GM19438 (cell line): ENCODE measurements around the gene KIRREL3.

Experiments
- ATAC-seq: cut with Tn5 transposase; IDR thresholded peaks from one replicate; pipeline ENCODE4 v1.9.1; 2021; ENCODE audit warnings: low read depth; ENCODE audit not compliant: unreplicated experiment

KIRREL3 gene

DNA sequence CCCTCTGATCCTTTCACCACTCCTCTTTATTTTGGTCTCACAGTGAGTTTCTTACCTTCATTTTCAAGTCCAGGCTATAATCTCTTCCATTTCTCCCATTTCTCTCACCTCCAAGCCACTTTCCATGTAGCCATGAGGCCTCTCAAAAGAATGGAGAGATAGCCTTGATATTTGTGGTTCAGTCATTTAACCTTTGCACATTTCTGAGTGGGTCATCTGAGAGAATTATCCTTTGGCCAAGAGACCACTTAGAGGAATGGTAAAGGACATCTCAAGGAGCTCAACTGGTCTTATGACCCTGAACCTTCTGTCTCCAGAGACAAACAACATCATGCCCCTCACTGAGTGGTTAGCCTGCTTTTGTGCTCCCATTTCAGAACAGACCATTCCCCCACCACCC, 121.1 kb downstream of the KIRREL3 start:
- ATAC-seq: no peak

DNA sequence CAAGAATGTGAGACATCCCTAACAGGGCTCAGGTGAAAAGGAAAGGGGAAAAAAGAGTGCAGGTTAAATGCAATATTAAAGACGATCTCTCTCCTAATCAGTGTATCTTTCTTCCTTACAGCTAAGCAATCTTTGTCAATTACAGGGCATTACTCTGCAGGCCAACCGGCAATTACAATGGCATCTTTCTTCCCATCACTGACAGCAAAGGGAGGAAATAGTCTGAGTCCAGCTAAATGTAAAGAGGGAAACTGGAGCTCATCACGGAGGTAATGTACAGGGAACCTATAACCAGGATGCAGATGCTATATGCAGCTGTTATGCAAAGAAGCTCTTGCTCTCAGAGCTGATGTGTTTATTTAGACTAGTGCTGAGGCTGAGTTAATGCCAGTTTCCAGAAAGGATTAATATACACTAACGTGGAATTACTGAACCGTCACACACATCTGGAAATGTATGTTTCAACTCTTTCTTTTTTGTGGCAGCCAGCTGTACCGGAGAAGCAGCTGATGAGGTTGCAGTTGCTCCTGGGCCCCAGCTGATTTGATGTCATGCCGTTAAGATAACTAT, 121.6 kb downstream of the KIRREL3 start:
- no peak for ATAC-seq

DNA sequence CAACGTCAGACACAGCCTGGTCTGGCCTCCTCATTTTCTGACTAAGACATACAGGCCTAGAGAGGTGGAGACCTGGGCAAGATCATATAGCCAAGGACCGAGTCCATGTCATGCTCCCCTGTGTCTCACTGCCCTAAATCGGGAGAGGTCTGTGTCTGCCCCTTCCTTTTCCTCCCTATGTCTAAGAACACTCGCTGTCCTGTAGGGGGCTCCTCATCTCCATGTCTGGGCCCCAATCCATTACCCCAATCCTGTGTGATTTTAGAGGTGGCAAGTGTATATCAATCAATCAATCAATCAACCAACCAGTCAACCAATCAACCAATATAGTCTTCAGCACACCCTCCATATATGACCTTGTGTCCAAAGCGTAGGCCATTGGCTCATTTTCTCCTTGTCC, 125.7 kb downstream of the KIRREL3 start:
- no peak for ATAC-seq

DNA sequence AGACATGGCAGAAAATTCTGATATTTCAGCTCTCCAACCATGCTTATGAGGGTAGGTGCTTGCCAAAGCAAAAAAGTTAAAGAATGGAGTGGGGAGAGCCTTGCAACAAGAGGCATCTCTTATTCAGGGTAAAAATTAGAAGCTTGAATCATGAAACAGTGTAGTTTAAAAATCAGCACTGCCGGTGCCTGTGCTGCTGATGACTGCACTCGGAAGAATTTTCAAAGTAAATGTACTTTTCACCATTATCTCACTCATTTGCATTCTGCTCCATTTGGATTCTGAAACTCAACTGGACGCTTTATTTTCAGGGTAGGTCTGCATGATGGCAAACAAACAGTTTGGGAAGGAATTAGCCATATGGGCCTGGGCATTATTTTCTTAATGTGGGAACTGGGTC, 126.3 kb downstream of the KIRREL3 start:
- ATAC-seq: no peak

DNA sequence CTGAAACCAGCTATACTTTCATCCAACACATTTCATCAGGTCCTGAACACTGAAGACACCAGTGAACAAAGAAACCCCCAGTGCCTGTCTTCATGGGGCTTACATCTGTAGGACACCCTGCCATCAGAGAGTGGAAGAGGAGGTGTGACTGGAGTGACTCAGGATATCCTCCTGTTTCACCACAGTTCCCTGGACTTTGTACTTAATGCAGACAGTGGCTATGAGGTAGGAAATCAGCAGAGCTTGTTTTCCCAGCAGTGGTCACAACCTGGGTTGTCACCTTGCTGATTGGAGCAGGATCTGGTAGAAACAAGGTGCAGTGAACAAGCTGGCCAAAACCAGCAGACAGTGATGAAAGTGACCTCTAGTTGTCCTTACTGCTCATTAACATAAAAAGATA, 128.8 kb downstream of the KIRREL3 start:
- ATAC-seq: no peak

DNA sequence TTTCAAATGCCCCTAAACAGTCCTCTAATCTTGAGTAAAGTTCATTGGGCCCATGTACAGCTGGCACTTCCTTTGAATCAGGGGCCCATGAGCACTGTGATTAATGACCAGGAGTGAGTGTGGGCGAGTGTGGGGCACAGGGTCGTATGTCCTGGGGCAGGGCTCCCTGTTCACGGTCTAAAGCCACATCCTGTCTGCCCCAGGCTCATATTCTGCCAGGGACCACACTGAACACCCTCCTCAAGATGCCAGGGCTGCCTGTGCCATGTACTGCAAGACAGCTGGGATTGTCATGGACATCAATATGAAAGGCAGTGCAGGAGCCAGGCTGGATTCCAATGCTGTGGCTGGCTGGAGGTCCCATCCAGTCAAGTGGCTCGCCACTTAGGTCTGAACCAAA, 130.5 kb downstream of the KIRREL3 start:
- ATAC-seq: no peak

DNA sequence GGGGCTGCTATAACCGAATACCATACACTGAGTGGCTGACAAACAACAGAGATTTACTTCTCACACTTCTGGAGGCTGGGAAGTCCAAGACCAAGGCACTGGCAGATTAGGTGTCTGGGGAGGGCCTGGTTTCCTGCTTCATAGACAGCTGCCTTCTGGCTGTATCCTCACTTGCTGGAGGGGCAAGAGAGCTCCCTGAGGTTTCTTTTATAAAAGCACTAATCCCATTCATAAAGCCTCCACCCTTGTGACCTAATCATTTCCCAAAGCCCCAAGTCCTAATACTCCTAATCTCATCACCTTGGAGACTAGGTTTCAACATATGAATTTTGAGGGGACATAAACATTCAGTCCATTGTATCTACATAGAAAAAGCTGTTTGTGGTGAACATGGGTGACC, 131.8 kb downstream of the KIRREL3 start:
- no peak for ATAC-seq

DNA sequence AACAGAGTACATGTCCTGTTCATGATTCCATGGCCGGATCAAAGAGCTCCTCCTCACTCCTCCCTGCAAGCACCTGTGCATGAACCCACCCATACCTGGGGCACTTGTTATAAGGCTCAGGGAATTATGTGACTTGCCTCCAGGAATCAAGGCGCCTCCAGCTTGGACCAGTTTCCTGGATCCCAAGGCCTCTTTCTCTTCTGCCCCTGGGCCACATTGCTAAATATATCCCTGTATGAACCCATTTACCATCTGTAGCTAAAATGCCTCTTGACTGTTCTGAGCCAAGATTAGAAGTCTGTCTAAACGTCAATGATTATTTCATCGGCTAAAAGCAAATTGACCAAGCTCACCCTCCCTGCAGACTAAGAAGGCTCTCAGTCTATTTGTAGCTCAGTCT, 135.6 kb downstream of the KIRREL3 start:
- no peak for ATAC-seq

DNA sequence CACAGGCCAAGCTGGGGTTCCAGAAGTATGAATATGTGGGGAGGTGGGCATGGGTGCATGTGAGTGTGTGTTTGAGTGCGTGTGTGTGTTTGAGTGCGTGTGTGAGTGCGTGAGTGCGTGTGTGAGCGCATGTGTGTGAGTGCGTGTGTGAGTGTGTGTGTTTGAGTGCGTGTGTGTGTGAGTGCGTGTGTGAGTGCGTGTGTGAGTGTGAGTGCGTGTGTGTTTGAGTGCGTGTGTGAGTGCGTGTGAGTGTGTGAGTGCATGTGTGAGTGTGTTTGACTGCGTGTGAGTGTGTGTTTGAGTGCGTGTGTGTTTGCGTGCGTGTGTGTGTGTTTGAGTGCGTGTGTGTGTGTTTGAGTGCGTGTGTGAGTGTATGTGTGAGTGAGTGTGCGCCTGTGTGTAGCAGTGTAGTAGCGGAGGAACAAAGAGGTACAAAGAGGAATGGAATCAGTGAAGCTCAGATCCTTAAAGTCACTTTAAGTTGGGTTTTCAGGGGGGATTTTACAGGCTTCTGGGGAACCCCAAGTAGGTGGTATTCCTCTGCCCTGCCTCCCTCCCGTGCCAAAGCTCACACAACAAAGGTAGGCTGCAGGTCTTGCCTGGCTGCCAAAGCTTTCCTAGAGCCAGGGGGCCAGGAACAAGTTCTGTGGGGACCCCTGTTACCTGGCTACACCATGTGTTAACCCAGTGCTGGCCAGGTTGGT, 137.1 kb downstream of the KIRREL3 start:
- ATAC-seq: no peak

DNA sequence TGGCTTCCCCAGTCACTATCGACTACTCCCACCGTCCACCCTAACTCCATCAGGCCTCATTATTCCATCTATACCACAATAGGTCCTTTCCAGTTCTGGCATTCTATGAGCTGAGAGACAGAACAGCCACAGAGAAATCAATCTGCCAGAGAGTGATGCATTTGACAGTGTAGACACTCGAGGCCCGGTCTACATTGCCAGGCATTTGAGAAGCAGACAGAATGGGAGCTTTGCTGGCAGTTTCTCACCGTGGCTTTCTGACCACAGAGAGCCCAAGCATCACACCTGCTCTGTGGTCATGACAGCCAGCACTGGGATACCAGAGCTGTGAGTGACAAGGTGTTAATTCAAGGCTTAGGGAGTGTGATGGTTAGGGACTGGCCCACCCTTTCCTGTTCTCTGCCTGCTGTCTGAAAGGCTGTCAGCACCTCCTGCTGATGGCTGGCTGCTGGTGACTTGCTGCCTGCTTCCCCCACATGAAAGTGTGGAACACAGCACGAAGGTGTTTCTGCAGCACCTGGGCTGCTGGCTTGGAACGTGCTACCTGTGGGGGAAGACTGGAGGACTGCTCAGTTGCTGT, 137.8 kb downstream of the KIRREL3 start:
- ATAC-seq: peak; percentile 63

DNA sequence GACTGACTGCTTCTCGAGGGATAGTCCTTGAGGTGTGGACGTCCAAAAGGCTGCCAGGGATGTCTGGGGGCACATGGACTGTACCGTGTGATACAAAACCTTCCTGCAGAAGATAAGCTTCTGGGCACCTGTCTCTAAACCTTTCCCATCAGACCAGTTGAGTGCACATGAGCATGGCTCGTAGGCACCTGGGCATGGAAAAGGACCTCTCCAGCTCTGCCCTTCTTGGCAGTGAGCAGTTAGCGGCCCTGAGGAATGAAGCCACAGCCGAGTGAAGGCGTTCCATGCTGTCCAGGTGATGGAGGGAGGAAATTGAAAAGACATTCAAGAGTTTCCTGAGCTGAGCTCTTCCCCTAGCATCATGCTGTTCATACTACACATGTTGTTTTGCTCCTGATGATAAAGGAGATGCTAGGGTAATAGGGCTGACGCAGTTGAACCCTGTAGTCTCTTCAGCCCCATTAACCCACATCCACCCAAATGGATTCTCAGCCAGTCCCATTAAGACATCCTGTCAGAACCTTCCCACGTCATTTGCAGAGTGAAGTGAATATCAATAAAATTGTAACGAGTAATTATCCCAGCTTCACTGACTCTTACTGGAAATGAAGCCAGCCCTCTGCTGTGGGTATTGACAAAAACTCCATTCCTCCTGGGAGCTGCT, 138.6 kb downstream of the KIRREL3 start:
- ATAC-seq: no peak

DNA sequence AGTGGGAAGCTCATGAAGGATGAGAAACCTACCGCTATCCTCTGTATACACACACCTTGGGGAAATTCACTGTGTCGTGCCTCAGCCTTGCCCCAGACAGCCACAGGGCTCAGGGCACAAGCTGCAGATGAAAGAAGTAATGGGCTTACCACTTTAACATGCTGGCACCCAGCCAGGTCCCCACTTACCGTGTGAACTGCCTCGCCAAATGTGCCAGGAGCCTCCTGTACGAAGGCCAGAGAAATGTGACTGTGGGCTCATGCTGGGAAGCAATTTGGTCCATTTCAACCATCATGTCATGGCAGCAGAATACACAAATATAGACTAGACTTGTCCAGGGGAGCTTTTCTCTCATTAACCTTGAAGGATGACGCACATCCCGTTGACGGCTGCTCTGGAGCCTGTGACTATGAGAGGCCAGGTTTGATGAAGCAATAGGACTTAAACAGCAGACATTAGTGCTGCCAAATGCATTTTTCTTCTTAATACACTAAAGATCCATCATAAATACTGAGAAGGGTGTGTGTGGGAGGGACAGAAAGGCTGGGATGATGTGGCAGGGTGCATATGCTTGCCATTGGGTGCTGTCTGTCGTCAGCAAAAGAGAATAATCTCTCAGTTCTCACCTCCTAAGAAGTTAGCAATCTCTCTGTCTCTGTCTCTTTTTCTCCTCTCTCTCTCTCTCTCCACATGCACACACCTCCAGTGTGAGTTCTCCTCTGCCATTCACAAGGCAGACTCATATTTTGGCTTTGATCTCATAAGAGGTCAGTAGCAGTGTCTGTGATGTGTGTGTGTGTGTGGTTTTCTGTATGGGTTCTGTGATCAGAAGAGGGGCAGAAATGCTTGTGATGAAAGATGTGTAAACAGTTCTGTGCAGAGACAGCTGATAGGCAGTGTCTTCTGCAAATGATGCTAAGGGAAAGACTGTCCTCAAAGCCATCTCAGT, 142.4 kb downstream of the KIRREL3 start:
- no peak for ATAC-seq

DNA sequence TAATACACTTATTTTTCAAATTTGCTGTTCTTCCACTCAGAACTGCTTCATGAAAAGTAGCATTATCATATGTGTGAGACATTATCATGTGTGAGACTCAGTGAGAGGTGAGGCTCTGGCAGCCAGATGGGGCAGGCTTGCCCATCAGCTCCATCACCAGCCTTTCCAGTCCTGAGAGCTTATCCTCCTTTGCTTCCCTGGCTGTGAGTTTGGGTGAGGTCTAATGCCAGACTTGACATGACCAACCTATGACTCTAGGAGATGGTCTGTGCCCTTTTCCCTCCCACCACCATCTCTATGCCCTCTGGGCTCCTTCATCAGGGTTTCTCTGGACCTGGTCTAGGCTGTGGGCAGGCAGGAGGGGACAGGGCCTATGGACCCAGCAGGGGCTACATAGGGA, 145.0 kb downstream of the KIRREL3 start:
- ATAC-seq: no peak

DNA sequence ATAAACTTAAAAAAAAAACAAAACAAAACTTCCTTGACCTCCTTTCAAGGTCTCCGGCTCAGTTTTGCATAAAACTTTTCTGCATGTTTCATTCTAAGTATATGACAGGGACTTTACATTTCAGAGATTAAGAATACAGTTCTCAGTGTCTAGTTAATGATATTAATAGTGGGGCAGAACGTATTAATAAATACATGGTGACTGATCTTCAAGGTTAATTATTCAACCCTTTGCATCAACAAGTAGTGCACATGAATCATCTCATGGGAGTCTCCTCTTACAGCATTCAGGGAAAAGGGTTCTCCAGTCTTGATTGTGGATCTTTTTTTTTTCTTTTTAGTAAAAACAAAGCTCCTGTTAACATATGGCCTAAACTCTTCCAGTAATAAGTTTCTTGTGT, 146.8 kb downstream of the KIRREL3 start:
- peak; percentile 73 for ATAC-seq

DNA sequence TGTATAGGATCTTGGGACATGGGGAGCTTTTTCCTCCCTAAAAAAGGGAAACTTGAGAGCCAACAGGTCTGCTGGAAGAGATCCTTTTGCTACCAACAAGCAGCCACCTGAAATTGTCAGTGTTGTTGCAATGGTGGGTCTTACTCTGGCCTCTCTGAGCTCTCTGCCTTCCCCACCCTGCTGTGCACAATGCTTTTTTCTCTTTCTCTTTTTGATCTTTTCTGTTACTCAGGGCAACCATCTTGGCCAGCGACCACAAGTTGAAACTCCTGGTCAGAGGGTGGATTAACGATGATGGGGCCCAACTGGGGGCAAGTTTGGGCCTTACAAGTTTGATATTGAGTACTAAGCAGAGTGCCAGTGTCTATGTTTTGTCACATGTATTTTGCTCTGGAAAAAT, 155.8 kb downstream of the KIRREL3 start:
- ATAC-seq: no peak

DNA sequence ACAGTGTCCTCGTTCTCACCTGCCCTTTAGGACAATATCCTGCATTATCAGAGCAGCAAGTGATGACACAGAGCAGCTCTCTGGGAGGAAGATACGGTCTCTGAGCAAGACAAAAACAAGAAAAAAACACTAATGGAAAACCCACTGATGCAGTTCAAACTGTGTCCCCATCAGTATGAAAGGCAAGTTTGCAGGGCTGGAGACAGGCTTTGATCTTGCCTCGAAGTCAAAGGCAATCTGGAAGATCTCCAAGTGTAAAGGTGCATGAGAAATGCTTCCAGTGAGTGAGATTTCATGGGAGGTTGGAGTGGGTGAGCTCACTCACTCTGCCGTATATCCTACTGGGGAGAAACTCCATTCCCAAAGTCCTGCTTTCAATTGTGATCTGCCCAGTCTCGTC, 157.5 kb downstream of the KIRREL3 start:
- no peak for ATAC-seq

DNA sequence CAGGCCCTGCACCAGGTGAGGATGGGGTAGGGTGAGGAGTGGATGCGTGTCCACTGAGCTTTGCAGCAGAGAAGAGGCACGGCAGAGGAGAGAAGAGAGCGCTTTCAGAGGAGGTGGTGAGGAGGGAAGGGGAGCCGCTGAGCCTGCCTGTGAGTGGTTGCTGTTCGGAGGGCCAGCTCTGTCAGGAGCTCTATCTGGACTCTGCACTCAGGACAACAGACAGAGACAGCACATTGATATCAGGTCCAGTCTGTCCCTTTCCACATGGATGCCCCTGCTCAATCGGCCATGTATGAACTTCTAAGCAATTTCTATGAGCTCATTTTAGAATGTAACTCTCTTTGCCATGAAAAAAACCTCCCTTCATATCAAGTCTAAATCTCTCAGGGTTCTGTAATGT, 158.6 kb downstream of the KIRREL3 start:
- no peak for ATAC-seq

DNA sequence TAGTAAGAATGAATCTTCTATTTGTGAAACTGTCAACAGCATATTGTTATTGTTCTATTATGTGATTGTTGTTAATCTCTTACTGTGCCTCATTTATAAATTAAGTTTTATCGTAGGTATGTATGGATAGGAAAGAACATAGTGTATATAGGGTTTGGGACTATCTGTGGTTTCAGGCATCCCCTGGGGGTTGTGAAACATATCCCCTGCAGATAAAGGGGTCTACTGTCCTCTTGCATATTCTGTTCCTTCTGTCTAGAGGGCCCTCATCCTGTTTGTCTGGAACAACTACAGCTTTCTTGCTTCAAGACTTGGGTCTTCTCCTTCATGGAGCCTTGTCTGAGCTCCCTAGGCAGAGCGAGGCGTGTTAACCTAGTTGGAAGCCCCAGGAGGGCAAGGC, 159.6 kb downstream of the KIRREL3 start:
- ATAC-seq: no peak

DNA sequence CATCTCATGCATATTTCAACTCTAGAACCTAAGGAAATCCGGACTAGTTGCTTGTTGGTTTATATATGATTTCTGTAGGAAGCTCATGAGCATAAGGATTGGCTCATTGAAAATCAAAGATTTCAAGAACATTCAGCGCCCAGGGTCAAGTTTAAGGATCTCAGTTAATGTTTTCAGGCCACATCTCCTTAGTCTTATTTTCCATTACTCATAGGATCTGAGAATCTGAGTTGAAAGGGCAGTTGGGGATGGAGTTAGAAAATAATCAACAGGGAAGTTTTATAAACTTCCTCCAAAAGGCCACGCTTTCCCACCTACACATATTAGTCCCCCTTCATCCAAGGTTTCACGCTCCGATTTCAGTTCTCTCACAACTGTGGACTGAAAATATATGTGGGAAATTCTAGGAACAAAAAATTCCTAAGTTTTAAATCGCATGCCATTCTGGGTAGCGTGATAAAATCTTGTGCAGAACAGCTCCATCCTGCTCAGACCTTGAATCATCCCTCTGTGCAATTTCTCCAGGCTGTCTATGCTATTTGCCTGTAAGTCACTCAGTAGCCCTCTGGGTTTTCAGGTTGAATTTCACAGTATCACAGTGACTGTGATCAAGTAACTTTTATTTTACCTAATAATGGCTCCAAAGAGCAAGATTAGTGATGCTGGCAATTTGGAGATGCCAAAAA, 160.2 kb downstream of the KIRREL3 start:
- ATAC-seq: no peak

DNA sequence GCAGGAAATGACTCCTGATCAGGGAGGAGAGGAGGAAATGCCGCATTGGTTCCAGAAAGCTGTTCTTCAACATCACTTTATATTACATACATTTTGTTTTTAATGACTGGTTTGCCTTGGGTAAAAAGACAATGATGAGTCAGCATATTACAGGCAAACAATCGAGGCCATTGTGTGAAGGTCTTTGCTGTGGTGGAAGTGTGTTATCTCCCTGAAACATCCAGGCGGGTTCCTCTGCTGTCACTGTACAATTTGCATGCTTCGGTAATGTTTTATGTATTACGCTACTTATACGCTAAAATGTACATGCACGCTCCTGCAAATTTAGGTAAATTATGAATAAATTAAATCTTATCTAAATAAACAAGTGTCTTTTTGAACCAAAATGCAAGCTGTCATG, 161.1 kb downstream of the KIRREL3 start:
- no peak for ATAC-seq
